Measurements from ENCODE around the gene BCKDHB.

DNA sequence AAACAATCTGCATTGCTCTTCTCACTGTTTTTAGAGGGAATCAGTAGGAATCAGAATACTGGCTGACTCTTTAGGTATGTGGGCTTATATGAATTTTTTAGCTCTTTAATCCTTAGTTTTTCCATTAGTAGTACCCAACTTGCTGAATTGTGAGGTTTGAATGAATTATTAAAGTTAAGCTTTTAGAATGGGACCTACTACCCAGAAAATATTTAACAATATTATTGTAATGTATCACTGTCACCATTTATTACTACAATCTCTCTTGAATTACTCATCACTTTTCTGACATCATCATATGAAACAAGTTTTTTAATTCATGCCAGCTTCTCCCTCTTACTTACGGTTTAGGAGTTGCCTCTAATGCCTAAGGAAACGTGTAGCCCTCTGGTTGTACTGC, 212.7 kb downstream of the BCKDHB start:
- TF ChIP-seq, protein P1, sequence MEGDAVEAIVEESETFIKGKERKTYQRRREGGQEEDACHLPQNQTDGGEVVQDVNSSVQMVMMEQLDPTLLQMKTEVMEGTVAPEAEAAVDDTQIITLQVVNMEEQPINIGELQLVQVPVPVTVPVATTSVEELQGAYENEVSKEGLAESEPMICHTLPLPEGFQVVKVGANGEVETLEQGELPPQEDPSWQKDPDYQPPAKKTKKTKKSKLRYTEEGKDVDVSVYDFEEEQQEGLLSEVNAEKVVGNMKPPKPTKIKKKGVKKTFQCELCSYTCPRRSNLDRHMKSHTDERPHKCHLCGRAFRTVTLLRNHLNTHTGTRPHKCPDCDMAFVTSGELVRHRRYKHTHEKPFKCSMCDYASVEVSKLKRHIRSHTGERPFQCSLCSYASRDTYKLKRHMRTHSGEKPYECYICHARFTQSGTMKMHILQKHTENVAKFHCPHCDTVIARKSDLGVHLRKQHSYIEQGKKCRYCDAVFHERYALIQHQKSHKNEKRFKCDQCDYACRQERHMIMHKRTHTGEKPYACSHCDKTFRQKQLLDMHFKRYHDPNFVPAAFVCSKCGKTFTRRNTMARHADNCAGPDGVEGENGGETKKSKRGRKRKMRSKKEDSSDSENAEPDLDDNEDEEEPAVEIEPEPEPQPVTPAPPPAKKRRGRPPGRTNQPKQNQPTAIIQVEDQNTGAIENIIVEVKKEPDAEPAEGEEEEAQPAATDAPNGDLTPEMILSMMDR (optimal IDR thresholded peaks at IDR 0.05 in 1 of 3, IDR thresholded peaks at IDR 0.05 in 1 of 3, conservative IDR thresholded peaks at IDR 0.05 in 1 of 3; ENCODE audit: extremely low read depth in 1 of 3, insufficient read depth in 2 of 3, low read length in 3 of 3): no peak
- TF ChIP-seq EZH2 (IDR thresholded peaks at IDR 0.05; ENCODE audit: low read length): no peak
